Measurements from ENCODE around the gene TSPYL6. TPM values are rescaled to one million over a fixed set of nuclear protein-coding genes. Genes with fewer than 3 reads are reported as not detected.

The TSPYL6 gene
- polyA plus RNA-seq, 2 of the 4 experiments (the other 2 are of a cell fraction): not detected

GRCh38 chr2:54279385-54279784 is 23.4 kb upstream of the TSPYL6 start:
- DNase-seq (ENCODE audit: low read depth in 1 of 2, low spot score in 1 of 2) (peak; percentile 17 to 53), ATAC-seq (peak; percentile 84 to 92; a peak in 5 of 6 replicates), FAIRE-seq (no peak)
- no peak overlapping the region for H3K4me3 ChIP-seq
- no peaks in the 10 kb centered on the region for H3K9me3 ChIP-seq
- H3K27ac ChIP-seq: no peak overlapping the region
- peaks cover 8% of the 10 kb centered on the region; the same call in 2 of the 3 replicates for H3K4me1 ChIP-seq
- CTCF ChIA-PET: interaction anchor here (0.6 to 1.4 kb wide), 3 partner anchors 8 to 97 kb away, joined by 3 to 4 read pairs (median 3); no protein-coding TSS in a partner anchor
- POLR2A ChIA-PET: no interaction called here
- no peak overlapping the region for H3K4me2 ChIP-seq
- WGBS (ENCODE audit: missing lambda C conversion rate): 34% methylated on average over 2 of the region's 2 CpGs
- TF ChIP-seq RCOR1 (IDR thresholded peaks at IDR 0.05; ENCODE audit: low read depth, low read length) (no peak), MYC (IDR thresholded peaks at IDR 0.05; ENCODE audit: borderline replicate concordance, low read length) (no peak), CTCF (IDR thresholded peaks at IDR 0.05) (0 out of 3 replicates have a peak, but pooled peaks have one; percentile 6), EP300 (IDR thresholded peaks at IDR 0.05) (no peak), HMGXB4 (CRISPR knock-in tag; IDR thresholded peaks at IDR 0.05; ENCODE audit: borderline replicate concordance) (no peak), ELK1 (IDR thresholded peaks at IDR 0.05; ENCODE audit: low read depth, low read length) (no peak), CHD2 (IDR thresholded peaks at IDR 0.05; ENCODE audit: low read length, partially characterized antibody) (no peak)

GRCh38 chr2:54275541-54275940 is 19.5 kb upstream of the TSPYL6 start:
- WGBS (ENCODE audit: missing lambda C conversion rate): 70% methylated on average over 2 of the region's 2 CpGs
- peaks cover 8% of the 10 kb centered on the region; the same call in 2 of the 3 replicates for H3K4me1 ChIP-seq
- no peak overlapping the region for H3K4me3 ChIP-seq
- H3K9me3 ChIP-seq: peaks cover 2% of the 10 kb centered on the region; the same call in 2 of the 3 replicates
- H3K27ac ChIP-seq: peak overlapping the region; percentile 61 to 78; a peak in 3 of 6 replicates
- CTCF ChIA-PET: interaction anchor here (0.6 to 0.7 kb wide), 2 partner anchors 18 to 56 kb away, joined by 3 to 4 read pairs; no protein-coding TSS in a partner anchor
- no peak overlapping the region for H3K4me2 ChIP-seq
- DNase-seq (ENCODE audit: low read depth in 1 of 2, low spot score in 1 of 2): no peak
- POLR2A ChIA-PET: no interaction called here
- no peak for TF ChIP-seq ESRRA (IDR thresholded peaks at IDR 0.05; ENCODE audit: borderline replicate concordance, low read length)
- no peak for TF ChIP-seq MAZ (IDR thresholded peaks at IDR 0.05; ENCODE audit: borderline replicate concordance, low read depth, low read length)
- TF ChIP-seq ATOH8 (CRISPR knock-in tag; IDR thresholded peaks at IDR 0.05; ENCODE audit: low read depth): no peak
- no peak for TF ChIP-seq POLR2A (IDR thresholded peaks at IDR 0.05; ENCODE audit: low read length)
- no peak for TF ChIP-seq KDM1A (IDR thresholded peaks at IDR 0.05; ENCODE audit: low read depth)
- TF ChIP-seq RCOR1 (IDR thresholded peaks at IDR 0.05; ENCODE audit: low read depth, low read length): no peak
- TF ChIP-seq MYC (IDR thresholded peaks at IDR 0.05; ENCODE audit: borderline replicate concordance, low read length): no peak
- no peak for TF ChIP-seq CBX8 (IDR thresholded peaks at IDR 0.05)
- no peak for TF ChIP-seq REST (IDR thresholded peaks at IDR 0.05)
- TF ChIP-seq HDAC2 (IDR thresholded peaks at IDR 0.05): no peak
- no peak for TF ChIP-seq PBX3 (IDR thresholded peaks at IDR 0.05)
- no peak for TF ChIP-seq ELK1 (IDR thresholded peaks at IDR 0.05; ENCODE audit: low read depth, low read length)
- TF ChIP-seq NR3C1 (IDR thresholded peaks at IDR 0.05): no peak
- no peak for TF ChIP-seq FOXS1 (CRISPR knock-in tag; IDR thresholded peaks at IDR 0.05)
- TF ChIP-seq RNF2 (IDR thresholded peaks at IDR 0.05; ENCODE audit: borderline replicate concordance, low read depth): no peak
- no peak for TF ChIP-seq HMGXB4 (CRISPR knock-in tag; IDR thresholded peaks at IDR 0.05; ENCODE audit: borderline replicate concordance)
- no peak for TF ChIP-seq TFCP2L1 (CRISPR knock-in tag; IDR thresholded peaks at IDR 0.05)
- FAIRE-seq: no peak
- ATAC-seq: no peak

Measured in A549 (cell line).